Neural cell (in vitro differentiated cells): ENCODE data around the gene BMS1. TPM values are rescaled to one million over a fixed set of nuclear protein-coding genes. Genes with fewer than 3 reads are reported as not detected.
A peak's percentile ranks its signal among the peaks of the same experiment; 100 is the strongest.
"Not testable (repeated sequence)": the region's sequence is repeated elsewhere in the genome, so short reads cannot be mapped to it uniquely, and the experiment has no call there.

ENCODE experiments used
- H2AFZ ChIP-seq: fragments of 200-600, 300-800 bp; sonication (generic), shearing (Covaris generic); 2 replicates; pipeline ENCODE4 v1.6.0; 2014; ENCODE audit warnings: low read depth, mild to moderate bottlenecking, antibody characterized with exemption, low read length, moderate library complexity
- H3F3A ChIP-seq: fragments of 200-600 bp; shearing (Covaris generic); 2 replicates; pipeline ENCODE4 v1.6.1; 2016; ENCODE audit warnings: mild to moderate bottlenecking, moderate library complexity, mixed read lengths, antibody characterized with exemption, low read length; ENCODE audit not compliant: insufficient read depth, poor library complexity, severe bottlenecking
- H3K27ac ChIP-seq: fragments of 200-600, 300-800 bp; sonication (generic), shearing (Covaris generic); 2 replicates; pipeline ENCODE4 v1.5.1; 2014; ENCODE audit warnings: mild to moderate bottlenecking, low read length, moderate library complexity
- H3K27me3 ChIP-seq: fragments of 300-800, 200-600 bp; sonication (generic), shearing (Covaris generic); 2 replicates; pipeline ENCODE4 v1.6.0; 2014; ENCODE audit warnings: mild to moderate bottlenecking, low read depth, low read length, moderate library complexity; ENCODE audit not compliant: insufficient read depth
- H3K36me3 ChIP-seq: fragments of 300-800, 200-600 bp; sonication (generic), shearing (Covaris generic); 2 replicates; pipeline ENCODE4 v1.5.1; 2014; ENCODE audit warnings: mild to moderate bottlenecking, antibody characterized with exemption, low read length, moderate library complexity; ENCODE audit not compliant: insufficient read depth
- H3K4me2 ChIP-seq: fragments of 300-800, 200-600 bp; sonication (generic), shearing (Covaris generic); 2 replicates; pipeline ENCODE4 v1.6.0; 2014; ENCODE audit warnings: mild to moderate bottlenecking, low read length
- H3K4me3 ChIP-seq: fragments of 300-800, 200-600 bp; sonication (generic), shearing (Covaris generic); 2 replicates; pipeline ENCODE4 v1.5.1; 2014; ENCODE audit warnings: mild to moderate bottlenecking, low read length, moderate library complexity
- H3K79me2 ChIP-seq: fragments of 200-600 bp; shearing (Covaris generic); replicated peaks from 2 replicates; pipeline ENCODE4 v1.6.0; 2014; ENCODE audit warnings: mild to moderate bottlenecking, low read length, moderate library complexity; ENCODE audit not compliant: insufficient read depth
- H3K9ac ChIP-seq: fragments of 300-800, 200-600 bp; sonication (generic), shearing (Covaris generic); 2 replicates; pipeline ENCODE4 v1.6.1; 2016; ENCODE audit warnings: mild to moderate bottlenecking, low read length, mixed read lengths
- H3K9me2 ChIP-seq: fragments of 200-600 bp; shearing (Covaris generic); 2 replicates; pipeline ENCODE4 v1.6.1; 2016; ENCODE audit warnings: mild to moderate bottlenecking, low read length, mixed read lengths; ENCODE audit not compliant: insufficient read depth
- H3K9me3 ChIP-seq: fragments of 200-600, 300-800 bp; sonication (generic), shearing (Covaris generic); 2 replicates; pipeline ENCODE4 v1.6.1; 2016; ENCODE audit warnings: mild to moderate bottlenecking, mixed run types, low read length, moderate library complexity, mixed read lengths
- H4K20me1 ChIP-seq: fragments of 200-600 bp; shearing (Covaris generic); 2 replicates; pipeline ENCODE4 v1.6.1; 2016; ENCODE audit warnings: mild to moderate bottlenecking, mixed run types; ENCODE audit not compliant: insufficient read depth
- EP300 ChIP-seq: fragments of 450-650 bp; conservative IDR thresholded peaks from 2 replicates; pipeline ENCODE4 v1.6.1; 2014; ENCODE audit warnings: antibody characterized with exemption, mild to moderate bottlenecking, moderate library complexity; ENCODE audit not compliant: poor library complexity, severe bottlenecking
- EZH2 ChIP-seq: fragments of 200-600, 300-800 bp; shearing (Covaris generic), sonication (generic); IDR thresholded peaks from 2 replicates; pipeline ENCODE4 v1.6.1; 2014; ENCODE audit warnings: antibody characterized with exemption, low read length, borderline replicate concordance, mild to moderate bottlenecking; ENCODE audit not compliant: insufficient read depth, poor library complexity, severe bottlenecking
- POLR2AphosphoS5 ChIP-seq: IDR thresholded peaks from 2 replicates; pipeline ENCODE4 v1.6.1; 2012
- RAD21 ChIP-seq: fragments of 450-650 bp; conservative IDR thresholded peaks from 2 replicates; pipeline ENCODE4 v1.6.1; 2014; ENCODE audit warnings: antibody characterized with exemption, mild to moderate bottlenecking, moderate library complexity
- SMC3 ChIP-seq: fragments of 450-650 bp; conservative IDR thresholded peaks from 2 replicates; pipeline ENCODE4 v1.6.1; 2014; ENCODE audit warnings: antibody characterized with exemption, mild to moderate bottlenecking, moderate library complexity; ENCODE audit not compliant: poor library complexity
- polyA plus RNA-seq: library from polyadenylated mRNA; depleted of rRNA; stranded (reverse); fragments of >200 nt; gene quantifications from 2 replicates; pipeline ENCODE4 v1.2.3, GENCODE V29; 2014

The BMS1 gene
- polyA plus RNA-seq, 1 donor from 2014 or later, result 8.5 TPM

DNA sequence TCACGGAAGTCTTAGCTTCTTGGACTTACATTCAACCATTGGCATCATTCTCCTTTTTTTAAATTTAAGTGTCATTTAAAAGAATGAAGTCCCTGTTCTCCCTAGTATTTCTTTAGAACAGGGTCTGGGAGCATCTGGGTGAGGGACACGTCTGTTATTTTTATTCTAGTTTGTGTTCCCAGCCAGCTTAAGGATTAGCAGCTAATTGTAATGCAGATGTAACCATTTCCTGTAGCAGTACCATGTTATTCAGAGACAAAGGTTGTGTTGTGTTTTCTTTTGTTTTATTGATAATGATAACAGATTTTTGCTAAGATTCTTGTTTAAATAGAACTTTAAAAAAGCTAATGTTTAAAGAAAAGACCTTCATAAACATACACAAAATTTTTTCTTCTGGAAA, 34.3 kb downstream of the BMS1 start:
- TF ChIP-seq EZH2, result no peak
- no peak for TF ChIP-seq POLR2AphosphoS5
- TF ChIP-seq EP300, result no peak
- Histone ChIP-seq H3K4me3 (no peak overlapping the region), H3K27ac (no peak overlapping the region), H3K36me3 (no peaks in the 10 kb centered on the region), H3K9me2 (no peaks in the 10 kb centered on the region), H3K79me2 (no peaks in the 10 kb centered on the region), H2AFZ (no peak overlapping the region), H4K20me1 (no peaks in the 10 kb centered on the region), H3K9me3 (no peaks in the 10 kb centered on the region), H3F3A (no peaks in the 10 kb centered on the region), H3K27me3 (no peaks in the 10 kb centered on the region), H3K4me2 (no peak overlapping the region), H3K9ac (no peak overlapping the region)

DNA sequence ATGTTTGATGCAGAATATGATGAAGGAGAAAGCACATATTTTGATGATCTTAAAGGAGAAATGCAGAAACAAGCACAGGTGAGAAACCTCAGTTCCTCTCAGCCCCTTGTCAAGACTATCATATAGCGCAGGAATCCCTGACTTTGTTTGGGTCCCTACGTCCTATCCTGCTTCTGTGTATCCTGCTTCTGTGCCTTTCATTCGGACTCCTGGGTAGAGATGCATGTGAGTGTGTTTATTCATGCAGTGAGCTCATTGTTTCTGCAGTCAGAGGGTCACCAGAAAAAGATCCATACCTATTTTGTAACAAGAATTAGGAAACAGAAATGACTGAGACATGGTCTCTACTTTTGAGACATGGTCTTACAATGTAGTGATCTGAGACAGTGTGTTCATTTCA, 34.8 kb downstream of the BMS1 start:
- H3K4me2 ChIP-seq, H3F3A ChIP-seq, H3K9ac ChIP-seq, H3K9me3 ChIP-seq, H4K20me1 ChIP-seq, H3K4me3 ChIP-seq, H3K36me3 ChIP-seq, H2AFZ ChIP-seq, H3K27ac ChIP-seq, H3K27me3 ChIP-seq, H3K79me2 ChIP-seq, H3K9me2 ChIP-seq: not testable (repeated sequence)

DNA sequence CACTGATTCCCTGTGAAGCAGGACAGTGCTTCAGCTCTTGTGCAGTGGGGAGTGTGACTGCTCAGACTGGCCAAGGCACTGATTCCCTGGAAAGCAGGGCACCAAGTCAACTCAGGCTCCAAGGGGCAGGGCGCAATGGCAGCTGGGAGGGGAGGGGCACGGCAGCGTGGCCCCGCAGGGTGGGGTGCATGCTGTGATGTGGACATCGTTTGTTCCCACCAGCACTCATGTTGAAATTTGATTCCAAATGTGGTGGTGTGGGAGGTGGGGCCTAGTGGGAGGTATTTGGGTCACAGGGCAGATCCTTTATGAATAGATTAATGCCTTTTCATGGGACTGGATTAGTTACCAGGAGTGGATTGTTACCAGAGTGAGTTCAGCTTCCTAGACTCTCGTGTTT, 44.2 kb downstream of the BMS1 start:
- H3K9me3 ChIP-seq, H3K79me2 ChIP-seq, H4K20me1 ChIP-seq, H3K9ac ChIP-seq, H3K4me2 ChIP-seq, H3K9me2 ChIP-seq, H3K27ac ChIP-seq, H3F3A ChIP-seq, H3K36me3 ChIP-seq, H3K27me3 ChIP-seq, H3K4me3 ChIP-seq, H2AFZ ChIP-seq: not testable (repeated sequence)

DNA sequence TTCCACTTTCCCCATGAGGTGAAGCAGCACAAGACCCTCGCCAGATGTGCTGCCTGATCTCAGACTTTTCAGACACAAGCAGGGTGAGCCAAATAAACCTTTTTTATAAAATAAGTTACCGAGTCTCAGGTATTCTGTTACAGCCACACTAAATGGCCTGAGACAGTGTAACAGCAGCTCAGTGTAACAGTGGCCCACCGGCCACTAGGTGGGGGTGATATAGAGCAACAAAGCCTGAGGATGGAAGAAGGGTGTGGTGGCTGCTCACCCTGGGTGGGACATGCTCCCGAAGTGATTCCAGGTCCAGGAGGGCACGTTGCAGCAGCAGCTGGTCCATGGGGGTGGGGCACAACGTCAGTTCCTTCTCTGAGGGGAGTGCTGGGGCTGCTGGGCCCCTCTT, 44.6 kb downstream of the BMS1 start:
- Histone ChIP-seq H3K4me3 (no peak overlapping the region), H3K4me2 (no peak overlapping the region), H2AFZ (no peak overlapping the region), H3K27me3 (no peaks in the 10 kb centered on the region), H3K79me2 (no peaks in the 10 kb centered on the region), H4K20me1 (no peaks in the 10 kb centered on the region), H3K9me3 (no peaks in the 10 kb centered on the region), H3K9ac (no peak overlapping the region), H3F3A (no peaks in the 10 kb centered on the region), H3K27ac (no peak overlapping the region), H3K9me2 (no peaks in the 10 kb centered on the region), H3K36me3 (no peaks in the 10 kb centered on the region)
- TF ChIP-seq SMC3 (peak; percentile 18), RAD21 (no peak)

DNA sequence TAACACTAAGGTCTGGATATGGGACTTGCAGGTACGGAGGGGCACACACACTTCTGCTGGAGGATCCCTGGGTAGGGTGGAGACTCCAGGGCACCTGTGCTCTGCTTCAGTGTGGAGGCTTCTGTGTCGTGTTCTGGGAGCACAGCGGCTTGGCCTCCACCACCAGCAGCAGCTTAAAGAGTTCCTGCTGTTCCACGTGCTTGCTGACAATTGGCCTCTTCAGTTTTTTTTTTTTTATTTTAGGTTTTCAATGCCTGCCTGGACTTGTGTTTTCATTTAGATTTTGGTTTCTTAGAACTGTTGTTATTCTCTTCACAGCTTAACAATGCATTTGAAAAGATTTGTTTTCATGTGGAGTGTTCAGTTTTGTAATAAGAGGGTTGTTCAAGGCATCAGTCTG, 45.8 kb downstream of the BMS1 start:
- H3K9ac ChIP-seq, H3K36me3 ChIP-seq, H4K20me1 ChIP-seq, H3K79me2 ChIP-seq, H2AFZ ChIP-seq, H3K27ac ChIP-seq, H3F3A ChIP-seq, H3K4me3 ChIP-seq, H3K9me2 ChIP-seq, H3K9me3 ChIP-seq, H3K4me2 ChIP-seq, H3K27me3 ChIP-seq: not testable (repeated sequence)
